OCI-LY1 (cell line): Measurements from ENCODE around the gene NKX6-1.

Experiments
- H2AFZ ChIP-seq: fragments of 200-600 bp; sonication (generic), shearing (Covaris generic); 2 replicates; pipeline ENCODE4 v1.6.0; 2014; ENCODE audit warnings: antibody characterized with exemption, mild to moderate bottlenecking, low read length
- H3F3A ChIP-seq: fragments of 200-600 bp; sonication (generic), shearing (Covaris generic); 2 replicates; pipeline ENCODE4 v1.6.0; 2014; ENCODE audit warnings: mild to moderate bottlenecking, antibody characterized with exemption, low read length, moderate library complexity; ENCODE audit not compliant: insufficient read depth
- H3K27ac ChIP-seq: fragments of 200-600 bp; sonication (generic); 2 replicates; pipeline ENCODE4 v1.5.1; 2014; ENCODE audit warnings: low read length, mixed run types, mild to moderate bottlenecking, low read depth; ENCODE audit not compliant: poor library complexity, severe bottlenecking
- H3K27me3 ChIP-seq: fragments of 200-600 bp; sonication (generic); 2 replicates; pipeline ENCODE4 v1.6.0; 2014; ENCODE audit warnings: antibody characterized with exemption, mild to moderate bottlenecking, low read length, moderate library complexity; ENCODE audit not compliant: insufficient read depth
- H3K36me3 ChIP-seq: fragments of 200-600 bp; sonication (generic); 2 replicates; pipeline ENCODE4 v1.6.1; 2014; ENCODE audit warnings: mild to moderate bottlenecking, antibody characterized with exemption, low read length, moderate library complexity, mixed read lengths; ENCODE audit not compliant: insufficient read depth
- H3K4me1 ChIP-seq: fragments of 200-600 bp; sonication (generic); 2 replicates; pipeline ENCODE4 v1.5.1; 2014; ENCODE audit warnings: mild to moderate bottlenecking, low read length, moderate library complexity; ENCODE audit not compliant: insufficient read depth, severe bottlenecking
- H3K4me2 ChIP-seq: fragments of 200-600 bp; sonication (generic), shearing (Covaris generic); 2 replicates; pipeline ENCODE4 v1.6.1; 2014; ENCODE audit warnings: low read length
- H3K4me3 ChIP-seq: fragments of 200-600 bp; sonication (generic); 2 replicates; pipeline ENCODE4 v1.5.1; 2014; ENCODE audit warnings: low read length, low read depth, mild to moderate bottlenecking, mixed read lengths; ENCODE audit not compliant: poor library complexity, severe bottlenecking
- H3K79me2 ChIP-seq: fragments of 200-600 bp; shearing (Covaris generic); 2 replicates; pipeline ENCODE4 v1.6.1; 2016; ENCODE audit warnings: mixed run types, low read length, mixed read lengths; ENCODE audit not compliant: insufficient read depth
- H3K9ac ChIP-seq: fragments of 200-600 bp; sonication (generic), shearing (Covaris generic); 2 replicates; pipeline ENCODE4 v1.6.1; 2014; ENCODE audit warnings: mild to moderate bottlenecking, low read length, mixed read lengths
- H3K9me2 ChIP-seq: fragments of 200-600 bp; sonication (generic), shearing (Covaris generic); 2 replicates; pipeline ENCODE4 v1.6.1; 2014; ENCODE audit warnings: low read depth, mild to moderate bottlenecking, low read length, mixed read lengths
- H3K9me3 ChIP-seq: fragments of 200-600 bp; shearing (Covaris generic); 2 replicates; pipeline ENCODE4 v1.6.1; 2014; ENCODE audit warnings: low read length, mixed read lengths
- H4K20me1 ChIP-seq: fragments of 200-600 bp; sonication (generic), shearing (Covaris generic); 2 replicates; pipeline ENCODE4 v1.6.0; 2016; ENCODE audit warnings: mild to moderate bottlenecking, low read length; ENCODE audit not compliant: insufficient read depth
- EZH2 ChIP-seq: fragments of 200-600 bp; sonication (generic), shearing (Covaris generic); IDR thresholded peaks from 2 replicates; pipeline ENCODE4 v1.8.0; 2017; ENCODE audit warnings: borderline replicate concordance, mixed run types, mild to moderate bottlenecking, antibody characterized with exemption, low read length, moderate library complexity, mixed read lengths
- TF ChIP-seq, protein P1 (sequence below): fragments of 200-600 bp; sonication (generic), shearing (Covaris generic); IDR thresholded peaks from 2 replicates; pipeline ENCODE4 v1.5.1; 2017; ENCODE audit warnings: mild to moderate bottlenecking, antibody characterized with exemption, low read length, moderate library complexity, mixed read lengths

Gene NKX6-1

DNA sequence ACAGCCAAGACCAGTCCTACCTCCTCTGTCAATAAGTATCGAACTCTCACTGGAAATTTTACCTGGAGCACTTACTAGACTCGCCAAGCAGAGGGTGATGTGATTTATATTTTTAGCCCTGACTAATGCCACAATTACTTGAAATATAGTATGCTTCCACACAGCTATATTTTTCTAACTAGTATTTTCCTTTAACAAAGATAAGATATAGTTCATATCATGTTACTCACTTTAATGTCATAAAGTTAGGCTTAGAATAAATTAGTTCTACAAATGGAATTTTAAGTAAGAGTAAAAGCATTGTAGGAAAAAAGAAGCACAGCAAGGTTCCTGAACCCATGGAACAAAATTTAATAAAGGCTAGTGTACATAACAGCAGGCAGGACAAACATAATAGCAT is 16.0 kb upstream of the NKX6-1 start:
- no peak for TF ChIP-seq EZH2
- TF ChIP-seq, protein P1, sequence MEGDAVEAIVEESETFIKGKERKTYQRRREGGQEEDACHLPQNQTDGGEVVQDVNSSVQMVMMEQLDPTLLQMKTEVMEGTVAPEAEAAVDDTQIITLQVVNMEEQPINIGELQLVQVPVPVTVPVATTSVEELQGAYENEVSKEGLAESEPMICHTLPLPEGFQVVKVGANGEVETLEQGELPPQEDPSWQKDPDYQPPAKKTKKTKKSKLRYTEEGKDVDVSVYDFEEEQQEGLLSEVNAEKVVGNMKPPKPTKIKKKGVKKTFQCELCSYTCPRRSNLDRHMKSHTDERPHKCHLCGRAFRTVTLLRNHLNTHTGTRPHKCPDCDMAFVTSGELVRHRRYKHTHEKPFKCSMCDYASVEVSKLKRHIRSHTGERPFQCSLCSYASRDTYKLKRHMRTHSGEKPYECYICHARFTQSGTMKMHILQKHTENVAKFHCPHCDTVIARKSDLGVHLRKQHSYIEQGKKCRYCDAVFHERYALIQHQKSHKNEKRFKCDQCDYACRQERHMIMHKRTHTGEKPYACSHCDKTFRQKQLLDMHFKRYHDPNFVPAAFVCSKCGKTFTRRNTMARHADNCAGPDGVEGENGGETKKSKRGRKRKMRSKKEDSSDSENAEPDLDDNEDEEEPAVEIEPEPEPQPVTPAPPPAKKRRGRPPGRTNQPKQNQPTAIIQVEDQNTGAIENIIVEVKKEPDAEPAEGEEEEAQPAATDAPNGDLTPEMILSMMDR: no peak
- no peaks in the 10 kb centered on the region for H3K9me3 ChIP-seq

GRCh38 chr4:84512277-84512676 is 13.2 kb upstream of the NKX6-1 start:
- no peak overlapping the region for H3K4me2 ChIP-seq
- H3K4me3 ChIP-seq: no peak overlapping the region
- H2AFZ ChIP-seq: no peak overlapping the region
- no peak overlapping the region for H3K9ac ChIP-seq
- TF ChIP-seq, protein P1: no peak
- TF ChIP-seq EZH2: no peak
- H3K27ac ChIP-seq: no peak overlapping the region
- no peaks in the 10 kb centered on the region for H3F3A ChIP-seq
- no peaks in the 10 kb centered on the region for H3K9me3 ChIP-seq
- H3K36me3 ChIP-seq: no peaks in the 10 kb centered on the region
- H3K79me2 ChIP-seq: no peaks in the 10 kb centered on the region
- H3K4me1 ChIP-seq: no peaks in the 10 kb centered on the region
- H3K9me2 ChIP-seq: no peaks in the 10 kb centered on the region
- no peaks in the 10 kb centered on the region for H4K20me1 ChIP-seq
- H3K27me3 ChIP-seq: no peaks in the 10 kb centered on the region

More for the DNA sequence above, 16.0 kb upstream of the NKX6-1 start:
- Histone ChIP-seq H3K4me1 (no peaks in the 10 kb centered on the region), H3K27ac (no peak overlapping the region), H3K27me3 (no peaks in the 10 kb centered on the region), H3K9me2 (no peaks in the 10 kb centered on the region), H3K9ac (no peak overlapping the region), H3K79me2 (no peaks in the 10 kb centered on the region), H4K20me1 (no peaks in the 10 kb centered on the region), H3F3A (no peaks in the 10 kb centered on the region), H2AFZ (no peak overlapping the region), H3K36me3 (no peaks in the 10 kb centered on the region), H3K4me2 (no peak overlapping the region), H3K4me3 (no peak overlapping the region)

DNA sequence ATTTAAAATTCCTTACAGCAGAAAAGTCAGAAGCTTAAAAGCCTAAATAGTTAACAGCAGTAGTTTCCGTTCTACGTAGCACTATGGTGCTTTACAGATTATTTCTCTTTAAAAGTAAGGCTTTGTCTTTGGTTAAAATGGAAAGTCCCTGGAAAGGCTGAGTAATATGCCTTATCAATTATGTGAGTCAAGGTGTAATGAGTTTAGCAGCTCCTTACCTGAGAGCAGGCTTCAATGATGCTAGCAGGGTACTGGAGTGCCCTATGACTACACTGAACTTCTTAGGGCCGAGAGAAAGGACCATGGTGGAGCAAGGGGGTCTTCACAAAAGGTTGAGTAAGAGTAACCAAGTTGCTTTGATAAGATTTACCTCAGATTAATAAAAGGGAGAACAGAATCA is 12.6 kb upstream of the NKX6-1 start:
- TF ChIP-seq EZH2: no peak
- TF ChIP-seq, protein P1: no peak
- Histone ChIP-seq H3K27ac (no peak overlapping the region), H3F3A (no peaks in the 10 kb centered on the region), H3K79me2 (no peaks in the 10 kb centered on the region), H3K4me3 (no peak overlapping the region), H3K9ac (no peak overlapping the region), H3K4me1 (no peaks in the 10 kb centered on the region), H2AFZ (no peak overlapping the region), H4K20me1 (no peaks in the 10 kb centered on the region), H3K27me3 (no peaks in the 10 kb centered on the region), H3K9me3 (no peaks in the 10 kb centered on the region), H3K36me3 (no peaks in the 10 kb centered on the region), H3K4me2 (no peak overlapping the region), H3K9me2 (no peaks in the 10 kb centered on the region)
